Neural crest cell (in vitro differentiated cells): ENCODE results near the gene UPB1. TPM values are rescaled to one million over a fixed set of nuclear protein-coding genes. Genes with fewer than 3 reads are reported as not detected.

Source experiments
- DNase-seq: peaks from one replicate; pipeline ENCODE4 v3.0.0; 2021; ENCODE audit warnings: low read depth, mixed read lengths, low spot score
- H3K27ac Mint-ChIP-seq: one replicate; pipeline ENCODE4 v1.8.0; 2021; ENCODE audit warnings: mild to moderate bottlenecking, mixed read lengths; ENCODE audit not compliant: unreplicated experiment
- H3K27me3 Mint-ChIP-seq: 2 replicates; pipeline ENCODE4 v1.8.0; 2021; ENCODE audit warnings: low read depth, mild to moderate bottlenecking, mixed read lengths
- H3K36me3 Mint-ChIP-seq: 2 replicates; pipeline ENCODE4 v1.8.0; 2021; ENCODE audit warnings: low read depth, mild to moderate bottlenecking, mixed read lengths
- H3K4me1 Mint-ChIP-seq: 2 replicates; pipeline ENCODE4 v1.8.0; 2021; ENCODE audit warnings: mixed read lengths
- H3K4me3 Mint-ChIP-seq: one replicate; pipeline ENCODE4 v1.8.0; 2021; ENCODE audit warnings: mild to moderate bottlenecking, mixed read lengths
- H3K9me3 Mint-ChIP-seq: 2 replicates; pipeline ENCODE4 v1.8.0; 2021; ENCODE audit warnings: mixed read lengths
- CTCF ChIP-seq: fragments of 200-600 bp; sonication (generic); conservative IDR thresholded peaks from 2 replicates; pipeline ENCODE4 v1.5.0; 2021; ENCODE audit warnings: antibody characterized with exemption, mild to moderate bottlenecking
- total RNA-seq: library from RNA; stranded (reverse); gene quantifications from 2 replicates; pipeline ENCODE4 v1.2.1, GENCODE V29; 2021

Gene UPB1
- total RNA-seq, 1 donor from 2014 or later: not detected

GRCh38 chr22:24510637-24511625 lies 15.8 kb downstream of the UPB1 start:
- no peak for DNase-seq
- Mint-ChIP-seq H3K4me1 (peaks cover 26% of the 10 kb centered on the region), H3K27ac (no peak overlapping the region), H3K36me3 (no peaks in the 10 kb centered on the region), H3K4me3 (no peak overlapping the region), H3K9me3 (no peaks in the 10 kb centered on the region), H3K27me3 (peaks cover 7% of the 10 kb centered on the region)
- TF ChIP-seq CTCF: no peak

- H3K27ac Mint-ChIP-seq: peak overlapping the region; percentile 5
- no peaks in the 10 kb centered on the region for H3K9me3 Mint-ChIP-seq
- no peak for TF ChIP-seq CTCF
- no peak for DNase-seq
- no peak overlapping the region for H3K4me3 Mint-ChIP-seq
- H3K36me3 Mint-ChIP-seq: no peaks in the 10 kb centered on the region
- H3K4me1 Mint-ChIP-seq: peaks cover 26% of the 10 kb centered on the region
- H3K27me3 Mint-ChIP-seq: peaks cover 8% of the 10 kb centered on the region
These were observed 16.9 kb downstream of the UPB1 start for GRCh38 chr22:24512043-24512442.

- no peak for TF ChIP-seq CTCF
- peaks cover 5% of the 10 kb centered on the region for H3K27me3 Mint-ChIP-seq
- no peaks in the 10 kb centered on the region for H3K9me3 Mint-ChIP-seq
- H3K4me1 Mint-ChIP-seq: peaks cover 16% of the 10 kb centered on the region
- DNase-seq: no peak
- H3K4me3 Mint-ChIP-seq: no peak overlapping the region
- no peaks in the 10 kb centered on the region for H3K36me3 Mint-ChIP-seq
- H3K27ac Mint-ChIP-seq: no peak overlapping the region
These were observed 18.5 kb downstream of the UPB1 start for GRCh38 chr22:24513378-24514240.

- Mint-ChIP-seq H3K9me3 (no peaks in the 10 kb centered on the region), H3K4me1 (peaks cover 16% of the 10 kb centered on the region), H3K4me3 (no peak overlapping the region), H3K36me3 (no peaks in the 10 kb centered on the region), H3K27me3 (peaks cover 5% of the 10 kb centered on the region), H3K27ac (no peak overlapping the region)
- DNase-seq: no peak
- no peak for TF ChIP-seq CTCF
These were observed 19.3 kb downstream of the UPB1 start for GRCh38 chr22:24514241-24515026.

GRCh38 chr22:24515027-24515338 lies 19.9 kb downstream of the UPB1 start:
- no peak overlapping the region for H3K4me3 Mint-ChIP-seq
- DNase-seq: no peak
- no peak for TF ChIP-seq CTCF
- H3K36me3 Mint-ChIP-seq: no peaks in the 10 kb centered on the region
- no peaks in the 10 kb centered on the region for H3K9me3 Mint-ChIP-seq
- peaks cover 5% of the 10 kb centered on the region for H3K27me3 Mint-ChIP-seq
- peaks cover 16% of the 10 kb centered on the region for H3K4me1 Mint-ChIP-seq
- no peak overlapping the region for H3K27ac Mint-ChIP-seq
